NCI-H2227 treated with DMSO at 0.1 percent for 48 hours (cell line): ENCODE data around the gene FAM171A1.

Source experiments
- DNase-seq: peaks from one replicate; lab custom pipeline; 2025; lab: John Stamatoyannopoulos, UW

Gene FAM171A1

GRCh38 chr10:15373199-15373598, 2.1 kb upstream of the FAM171A1 start:
- DNase-seq: no peak

- no peak for DNase-seq
These were observed 755 bp downstream of the FAM171A1 start for GRCh38 chr10:15370212-15370855.

DNA sequence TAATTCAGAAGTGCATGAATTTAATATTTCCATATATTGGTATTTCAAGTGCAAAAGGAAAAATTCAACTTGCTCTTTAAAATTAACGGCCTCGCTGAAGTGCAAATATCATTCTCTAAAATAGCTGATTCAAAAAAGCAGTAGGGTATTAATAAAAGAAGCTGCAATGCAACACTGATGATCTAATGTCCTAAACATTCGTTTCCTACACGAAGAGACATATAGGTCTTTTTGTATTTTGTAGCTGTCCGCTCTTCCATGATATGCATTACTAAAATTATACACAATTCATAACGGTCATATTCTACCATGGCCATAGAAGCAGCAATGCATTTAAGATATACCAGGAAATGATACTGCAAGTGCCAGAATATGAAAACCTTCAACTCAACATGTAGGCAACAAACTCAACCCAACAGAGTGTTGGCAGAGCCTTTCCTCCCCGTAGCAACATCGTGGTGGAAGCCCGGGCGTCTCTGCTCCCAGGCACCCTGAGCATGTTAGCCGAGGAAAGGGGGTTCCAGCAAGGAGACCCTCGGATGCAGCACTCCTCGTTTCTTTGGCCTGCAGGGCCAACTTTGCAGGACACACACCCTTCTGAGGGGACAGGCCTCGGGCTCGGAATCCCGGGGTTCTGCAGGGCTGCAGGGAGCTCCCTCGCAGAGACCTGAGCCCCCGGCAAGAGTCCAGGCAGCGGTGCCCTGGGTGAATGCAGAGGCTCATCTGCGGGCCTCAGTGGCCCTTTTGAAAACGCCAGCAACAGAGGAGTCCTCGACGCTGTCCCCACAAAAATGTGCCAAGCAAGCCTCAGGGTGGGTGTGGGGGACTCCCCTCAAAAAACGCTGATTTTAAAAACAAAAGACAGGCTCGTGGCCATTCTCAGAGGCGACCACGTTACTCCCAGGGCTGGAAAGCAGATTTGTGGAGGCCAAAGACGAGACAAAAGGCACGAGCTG, 1.6 kb downstream of the FAM171A1 start:
- no peak for DNase-seq

GRCh38 chr10:15368101-15368855, 2.8 kb downstream of the FAM171A1 start:
- DNase-seq: no peak

DNA sequence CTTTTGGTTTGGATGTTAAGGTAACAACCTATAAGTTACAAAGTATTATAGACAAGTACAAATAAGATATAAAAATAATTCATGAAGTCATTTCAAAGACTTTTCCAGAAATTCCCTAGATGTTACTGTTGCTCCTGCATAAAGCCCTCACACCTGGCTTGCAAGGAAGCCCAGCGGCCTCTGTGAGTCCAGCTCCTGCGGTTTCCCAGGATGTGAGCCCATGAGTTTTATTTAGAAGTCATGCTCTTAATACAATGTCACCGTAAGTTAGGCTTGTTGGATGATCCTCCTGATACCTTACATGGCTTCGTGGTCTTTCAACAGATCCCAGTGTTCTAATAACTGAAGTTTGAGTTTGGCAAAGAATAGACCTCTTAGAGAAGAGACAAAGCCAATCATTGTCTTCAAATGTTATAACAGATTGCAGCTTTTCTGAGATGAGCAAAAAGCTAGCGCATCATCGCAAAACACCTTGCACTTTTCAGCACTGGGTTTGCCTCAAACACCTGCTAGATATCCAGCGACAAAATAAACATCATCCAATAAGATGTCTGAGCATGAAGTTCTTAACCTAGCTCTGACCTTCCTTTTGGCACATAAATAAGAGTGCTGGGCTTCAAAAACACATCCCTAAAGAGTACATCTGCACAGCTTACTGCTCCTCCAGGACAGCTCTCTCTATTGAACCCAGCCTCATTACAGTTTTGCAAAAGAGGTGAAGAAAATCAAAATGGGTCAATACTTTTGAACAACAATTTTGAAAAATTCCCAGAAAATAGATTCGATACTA, 3.6 kb downstream of the FAM171A1 start:
- DNase-seq: no peak

DNA sequence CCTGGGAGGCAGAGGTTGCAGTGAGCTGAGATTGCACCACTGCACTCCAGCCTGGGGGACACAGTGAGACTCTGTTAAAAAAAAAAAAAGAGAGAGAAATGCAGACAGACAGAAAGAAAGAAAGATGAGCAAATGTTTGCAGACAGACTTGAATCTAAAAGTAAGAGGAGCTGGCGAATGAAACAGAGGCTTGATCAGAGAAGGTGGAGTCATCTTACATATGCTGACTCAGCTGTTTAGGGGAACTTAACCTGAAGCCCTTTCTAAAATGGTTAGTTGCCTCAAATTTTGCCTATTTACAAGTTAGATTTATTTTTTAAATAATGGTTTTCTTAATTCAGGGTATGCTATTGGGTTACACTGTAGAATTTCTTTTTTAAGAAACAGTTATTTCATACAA, 5.4 kb downstream of the FAM171A1 start:
- no peak for DNase-seq

DNA sequence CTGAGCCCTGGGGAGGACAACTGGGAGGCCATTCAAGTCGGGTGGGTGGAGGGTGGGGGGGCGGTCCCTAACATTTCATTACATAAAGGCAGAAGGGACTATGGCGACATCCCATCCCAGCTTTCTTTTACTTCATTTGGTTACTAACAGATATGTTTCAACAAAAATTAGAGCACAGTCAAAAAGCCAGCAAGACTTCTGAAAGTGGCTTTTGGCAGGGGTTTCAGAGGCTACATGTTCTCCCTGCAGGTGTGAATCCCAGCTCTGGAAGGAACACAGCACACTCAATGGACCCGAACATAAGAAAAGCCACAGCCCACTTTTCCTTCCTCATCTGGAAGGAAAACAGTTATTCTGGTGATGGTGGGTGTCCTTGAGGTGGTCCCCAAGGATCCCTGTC, 7.1 kb downstream of the FAM171A1 start:
- DNase-seq: no peak

GRCh38 chr10:15363031-15363430, 8.1 kb downstream of the FAM171A1 start:
- no peak for DNase-seq

DNA sequence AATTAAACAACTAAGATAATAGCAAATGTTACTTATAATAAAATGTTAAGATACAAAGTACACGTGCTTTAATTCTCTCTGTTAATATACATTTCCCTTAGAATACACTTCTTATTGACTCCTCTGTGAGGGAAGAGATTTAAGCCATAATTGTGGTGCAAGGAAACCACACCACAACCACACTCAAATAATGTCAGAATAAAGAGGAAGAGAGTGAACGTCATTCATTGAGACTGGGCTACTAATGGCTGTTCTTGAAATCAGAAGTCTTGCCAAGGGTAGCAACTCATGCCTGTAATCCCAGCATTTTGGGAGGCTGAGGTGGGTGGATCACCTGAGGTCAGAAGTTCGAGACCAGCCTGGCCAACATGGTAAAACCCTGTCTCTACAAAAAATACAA, 10.0 kb downstream of the FAM171A1 start:
- no peak for DNase-seq

DNA sequence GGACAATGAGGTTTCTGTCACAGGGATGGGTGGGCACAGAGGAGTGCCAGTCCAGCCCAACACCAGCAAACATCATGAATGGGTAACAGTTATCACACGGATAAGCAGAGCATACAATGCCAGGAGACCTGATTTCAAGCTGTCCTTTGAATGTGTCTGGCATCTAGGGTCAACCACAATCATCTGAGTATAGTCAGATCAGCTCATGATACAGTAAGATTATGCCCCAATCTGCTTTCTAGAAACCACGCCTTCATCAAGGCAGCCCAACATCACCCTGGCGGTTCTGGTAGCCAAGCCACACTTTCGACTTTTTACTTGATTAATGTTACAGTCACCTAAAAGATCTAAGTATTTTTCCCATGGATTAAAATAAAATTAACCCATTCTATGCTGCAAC, 10.5 kb downstream of the FAM171A1 start:
- no peak for DNase-seq

- DNase-seq: no peak
These were observed 17.5 kb downstream of the FAM171A1 start for GRCh38 chr10:15353471-15354017.

GRCh38 chr10:15352836-15353235, 18.3 kb downstream of the FAM171A1 start:
- DNase-seq: no peak

GRCh38 chr10:15352201-15352600, 18.9 kb downstream of the FAM171A1 start:
- DNase-seq: no peak

- no peak for DNase-seq
These were observed 19.8 kb downstream of the FAM171A1 start for GRCh38 chr10:15351099-15351820.

- no peak for DNase-seq
These were observed 22.0 kb downstream of the FAM171A1 start for GRCh38 chr10:15349112-15349511.

- DNase-seq: no peak
These were observed 22.5 kb downstream of the FAM171A1 start for GRCh38 chr10:15348579-15348978.

DNA sequence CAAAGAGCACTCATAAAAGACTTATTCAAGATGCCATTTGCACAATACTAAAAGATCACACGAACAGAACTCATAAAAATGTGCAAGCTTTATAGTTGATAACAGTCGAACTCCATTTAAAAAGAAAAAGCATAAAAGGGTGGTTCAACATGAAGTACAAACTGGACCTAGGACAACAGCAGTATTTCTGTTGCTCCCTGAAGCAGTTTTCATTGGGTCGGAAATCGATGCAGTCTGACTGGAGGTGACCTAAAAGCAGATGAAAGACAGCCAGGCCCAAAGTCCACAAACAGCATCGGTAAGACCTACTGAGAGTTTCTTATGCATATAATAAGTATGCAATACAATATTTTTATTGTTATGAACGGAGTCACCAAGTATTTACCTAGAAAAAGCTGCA, 23.9 kb downstream of the FAM171A1 start:
- DNase-seq: no peak

DNA sequence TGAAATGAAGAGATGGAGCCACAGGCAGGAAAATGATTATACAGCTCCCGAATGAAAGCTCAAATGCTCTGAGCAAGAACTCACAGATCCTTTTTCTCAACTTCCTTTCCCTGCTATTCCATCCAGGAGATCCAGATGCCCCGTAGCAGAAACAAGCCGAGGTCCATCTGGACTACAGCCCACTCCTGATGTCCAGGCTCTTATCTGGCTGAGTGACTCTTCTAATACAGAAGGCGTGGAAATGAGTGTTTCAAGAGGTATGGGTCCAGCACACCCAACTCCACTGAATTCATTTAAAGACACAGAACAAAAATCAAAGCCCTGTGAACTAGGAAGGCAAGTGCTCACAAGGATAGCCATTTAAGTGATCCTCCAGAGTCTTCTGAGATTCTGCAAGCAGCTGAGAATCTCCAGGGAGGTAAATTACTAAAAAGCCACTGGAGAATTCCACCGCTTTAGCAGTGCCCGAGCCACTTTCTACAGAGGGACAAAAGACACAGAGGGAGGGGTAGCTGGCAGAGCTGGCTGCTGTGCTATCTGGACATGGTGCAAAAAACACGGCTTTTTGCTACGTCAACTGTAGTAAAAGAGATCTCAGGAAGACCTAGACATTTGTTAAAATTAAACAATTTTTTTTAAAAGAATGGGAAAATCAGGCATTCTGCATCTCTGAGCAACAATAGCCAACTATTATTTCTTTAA, 24.5 kb downstream of the FAM171A1 start:
- DNase-seq: no peak

DNA sequence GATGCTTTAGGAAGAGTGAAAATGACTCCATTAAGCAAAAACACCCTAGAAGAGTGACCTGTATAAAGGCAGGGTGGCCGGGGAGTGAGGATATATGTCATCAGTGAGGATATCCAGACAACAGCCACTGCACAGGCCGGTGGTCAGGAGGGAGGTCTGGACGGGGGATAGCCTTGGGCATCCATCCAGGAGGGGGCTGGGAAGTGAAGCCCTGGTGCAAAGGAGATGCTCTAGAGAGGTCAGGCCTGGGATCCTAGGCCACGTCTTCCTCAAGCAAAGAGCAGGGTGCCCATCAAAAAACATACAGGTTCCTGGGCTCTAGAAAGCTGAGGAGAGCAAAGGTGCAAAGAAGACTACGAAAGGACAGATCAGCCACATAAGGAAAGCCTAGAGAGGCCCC, 25.6 kb downstream of the FAM171A1 start:
- no peak for DNase-seq

DNA sequence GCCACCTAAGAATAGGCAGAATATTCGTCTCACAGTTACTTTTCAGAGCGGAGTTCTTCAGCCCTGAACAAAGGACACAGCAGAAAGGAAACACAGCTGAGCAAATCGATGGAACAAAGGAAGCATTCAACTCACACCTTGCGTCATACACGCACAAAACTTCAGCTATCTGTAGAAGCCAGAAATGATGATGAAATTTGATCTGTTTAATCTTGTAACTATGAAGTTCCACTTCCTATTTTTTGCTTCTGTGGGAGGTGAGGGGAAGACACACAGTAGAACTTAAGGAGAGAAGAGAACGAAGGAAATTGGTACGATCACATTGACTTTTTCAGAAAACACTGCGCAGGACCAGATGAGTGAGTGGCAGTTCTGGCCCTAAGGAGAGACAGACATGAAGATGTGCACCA, 26.2 kb downstream of the FAM171A1 start:
- no peak for DNase-seq
